Measurements from ENCODE around the gene TXNRD2.

GRCh38 chr22:19966908-19967750 lies 25.5 kb upstream of the TXNRD2 start:
- TF ChIP-seq EZH2 (IDR thresholded peaks at IDR 0.05; ENCODE audit: insufficient read depth, low read length): no peak
- TF ChIP-seq, protein P1, sequence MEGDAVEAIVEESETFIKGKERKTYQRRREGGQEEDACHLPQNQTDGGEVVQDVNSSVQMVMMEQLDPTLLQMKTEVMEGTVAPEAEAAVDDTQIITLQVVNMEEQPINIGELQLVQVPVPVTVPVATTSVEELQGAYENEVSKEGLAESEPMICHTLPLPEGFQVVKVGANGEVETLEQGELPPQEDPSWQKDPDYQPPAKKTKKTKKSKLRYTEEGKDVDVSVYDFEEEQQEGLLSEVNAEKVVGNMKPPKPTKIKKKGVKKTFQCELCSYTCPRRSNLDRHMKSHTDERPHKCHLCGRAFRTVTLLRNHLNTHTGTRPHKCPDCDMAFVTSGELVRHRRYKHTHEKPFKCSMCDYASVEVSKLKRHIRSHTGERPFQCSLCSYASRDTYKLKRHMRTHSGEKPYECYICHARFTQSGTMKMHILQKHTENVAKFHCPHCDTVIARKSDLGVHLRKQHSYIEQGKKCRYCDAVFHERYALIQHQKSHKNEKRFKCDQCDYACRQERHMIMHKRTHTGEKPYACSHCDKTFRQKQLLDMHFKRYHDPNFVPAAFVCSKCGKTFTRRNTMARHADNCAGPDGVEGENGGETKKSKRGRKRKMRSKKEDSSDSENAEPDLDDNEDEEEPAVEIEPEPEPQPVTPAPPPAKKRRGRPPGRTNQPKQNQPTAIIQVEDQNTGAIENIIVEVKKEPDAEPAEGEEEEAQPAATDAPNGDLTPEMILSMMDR (IDR thresholded peaks at IDR 0.05; ENCODE audit: insufficient read depth, low read depth, low read length): no peak
